Measurements from ENCODE around the gene ARHGEF28.
A peak's percentile ranks its signal among the peaks of the same experiment; 100 is the strongest.

ARHGEF28 gene

GRCh38 chr5:73781107-73781768 lies 155.2 kb downstream of the ARHGEF28 start:
- no peak for DNase-seq

GRCh38 chr5:73783828-73784227 lies 157.8 kb downstream of the ARHGEF28 start:
- DNase-seq: peak in 2 of 3 experiments; percentile 18 to 33

- peak; percentile 40 to 71 (median 59) for DNase-seq
These were observed 160.2 kb downstream of the ARHGEF28 start for GRCh38 chr5:73786043-73786831.

- no peak for DNase-seq
These were observed 163.9 kb downstream of the ARHGEF28 start for GRCh38 chr5:73789851-73790281.

- no peak for DNase-seq
These were observed 165.4 kb downstream of the ARHGEF28 start for GRCh38 chr5:73791389-73791788.

GRCh38 chr5:73792687-73793320 lies 166.8 kb downstream of the ARHGEF28 start:
- DNase-seq: peak; percentile 43 to 76 (median 68)

GRCh38 chr5:73793911-73794310 lies 167.9 kb downstream of the ARHGEF28 start:
- DNase-seq: no peak

- DNase-seq: no peak
These were observed 170.5 kb downstream of the ARHGEF28 start for GRCh38 chr5:73796164-73797131.

GRCh38 chr5:73797132-73797510 lies 171.1 kb downstream of the ARHGEF28 start:
- no peak for DNase-seq

GRCh38 chr5:73799401-73799972 lies 173.5 kb downstream of the ARHGEF28 start:
- DNase-seq: no peak

GRCh38 chr5:73801686-73802085 lies 175.7 kb downstream of the ARHGEF28 start:
- DNase-seq: no peak

- DNase-seq: no peak
These were observed 179.5 kb downstream of the ARHGEF28 start for GRCh38 chr5:73805449-73805848.

GRCh38 chr5:73808911-73809310 lies 182.9 kb downstream of the ARHGEF28 start:
- no peak for DNase-seq

- no peak for DNase-seq
These were observed 184.4 kb downstream of the ARHGEF28 start for GRCh38 chr5:73810429-73810828.

- DNase-seq: no peak
These were observed 186.5 kb downstream of the ARHGEF28 start for GRCh38 chr5:73812457-73812856.

GRCh38 chr5:73812962-73813588 lies 187.1 kb downstream of the ARHGEF28 start:
- DNase-seq: no peak

- no peak for DNase-seq
These were observed 188.3 kb downstream of the ARHGEF28 start for GRCh38 chr5:73814233-73814846.

- DNase-seq: no peak
These were observed 189.6 kb downstream of the ARHGEF28 start for GRCh38 chr5:73815631-73816030.

GRCh38 chr5:73816656-73817420 lies 190.8 kb downstream of the ARHGEF28 start:
- DNase-seq: no peak

GRCh38 chr5:73818357-73818756 lies 192.4 kb downstream of the ARHGEF28 start:
- no peak for DNase-seq

Measured in NCI-H1417 (cell line).